Mesendoderm (in vitro differentiated cells): ENCODE data around the gene MRPS14. TPM values are rescaled to one million over a fixed set of nuclear protein-coding genes. Genes with fewer than 3 reads are reported as not detected.

Source experiments
- DNase-seq: peaks from one replicate; pipeline ENCODE4 v3.0.0; 2013
- H2AK5ac ChIP-seq: 2 replicates; pipeline ENCODE4 v1.6.1; 2013; ENCODE audit warnings: low read length, inconsistent platforms
- H2BK120ac ChIP-seq: 2 replicates; pipeline ENCODE4 v1.6.1; 2013; ENCODE audit warnings: low read depth, mild to moderate bottlenecking, low read length, moderate library complexity, mixed read lengths
- H2BK15ac ChIP-seq: replicated peaks from 2 replicates; pipeline ENCODE4 v1.6.1; 2013; ENCODE audit warnings: low read depth, mild to moderate bottlenecking, moderate library complexity
- H2BK5ac ChIP-seq: 2 replicates; pipeline ENCODE4 v1.6.1; 2013; ENCODE audit warnings: low read length, inconsistent platforms
- H3K18ac ChIP-seq: 2 replicates; pipeline ENCODE4 v1.6.1; 2013; ENCODE audit warnings: mild to moderate bottlenecking, low read length, mixed read lengths
- H3K23ac ChIP-seq: one replicate; pipeline ENCODE4 v1.6.1; 2013; ENCODE audit warnings: low read length
- H3K27ac ChIP-seq: 2 replicates; pipeline ENCODE4 v1.5.1; 2013; ENCODE audit warnings: low read depth, mild to moderate bottlenecking, inconsistent platforms, low read length, moderate library complexity
- H3K27me3 ChIP-seq: 2 replicates; pipeline ENCODE4 v1.6.1; 2013; ENCODE audit warnings: low read length, control low read depth, mild to moderate bottlenecking, inconsistent platforms; ENCODE audit not compliant: insufficient read depth, poor library complexity
- H3K36me3 ChIP-seq: 2 replicates; pipeline ENCODE4 v1.6.1; 2013; ENCODE audit warnings: low read length, inconsistent platforms; ENCODE audit not compliant: control insufficient read depth, insufficient read depth
- H3K4ac ChIP-seq: one replicate; pipeline ENCODE4 v1.6.1; 2013; ENCODE audit warnings: low read depth, mild to moderate bottlenecking, low read length, moderate library complexity
- H3K4me1 ChIP-seq: 2 replicates; pipeline ENCODE4 v1.6.1; 2013; ENCODE audit warnings: low read depth, low read length, inconsistent platforms; ENCODE audit not compliant: control insufficient read depth
- H3K4me2 ChIP-seq: 2 replicates; pipeline ENCODE4 v1.6.1; 2013; ENCODE audit warnings: low read length
- H3K4me3 ChIP-seq: 2 replicates; pipeline ENCODE4 v1.5.1; 2013; ENCODE audit warnings: mild to moderate bottlenecking, low read length
- H3K56ac ChIP-seq: one replicate; pipeline ENCODE4 v1.6.1; 2013; ENCODE audit warnings: low read length
- H3K79me1 ChIP-seq: 2 replicates; pipeline ENCODE4 v1.6.1; 2013; ENCODE audit warnings: low read length, inconsistent platforms
- H3K79me2 ChIP-seq: 2 replicates; pipeline ENCODE4 v1.6.1; 2013; ENCODE audit warnings: mild to moderate bottlenecking, low read length; ENCODE audit not compliant: control insufficient read depth, insufficient read depth
- H3K9ac ChIP-seq: 2 replicates; pipeline ENCODE4 v1.6.1; 2013; ENCODE audit warnings: low read length, inconsistent platforms
- H4K5ac ChIP-seq: one replicate; pipeline ENCODE4 v1.6.1; 2013; ENCODE audit warnings: low read length
- H4K8ac ChIP-seq: one replicate; pipeline ENCODE4 v1.6.1; 2013; ENCODE audit warnings: low read depth, mild to moderate bottlenecking, control low read depth, low read length, moderate library complexity
- WGBS: extraction: QIAGEN DNeasy Blood & Tissue Kit; methylation state at CpG from one replicate; pipeline ENCODE4 v1.1.7; 2013; ENCODE audit warnings: low lambda C conversion rate, missing lambda C conversion rate; ENCODE audit not compliant: insufficient coverage; ENCODE audit errors: extremely low coverage; 5-methylcytosine and 5-hydroxymethylcytosine counted together
- polyA plus RNA-seq, 2 experiments: library from polyadenylated mRNA; stranded (reverse); fragments of 200-250 nt; gene quantifications; one replicate each; pipeline ENCODE4 v1.2.3, GENCODE V29; 2013

MRPS14 gene
- polyA plus RNA-seq (2013, experiment 1 of 2): 52.1 TPM
- polyA plus RNA-seq (2013, experiment 2 of 2): 50.0 TPM

GRCh38 chr1:175023043-175023921, at the start of gene MRPS14:
TSS of gene MRPS14 (minus strand) at chr1:175023425. CDS start at chr1:175023408, 17 bp downstream.
- no peak within 1 kb of the TSS for H3K23ac ChIP-seq
- peaks cover 6% of the 10 kb centered on the region for H3K79me1 ChIP-seq
- peak within 1 kb of the TSS; percentile 99 for H4K8ac ChIP-seq
- peak within 1 kb of the TSS; percentile 92 for H3K9ac ChIP-seq
- H3K4ac ChIP-seq: peak within 1 kb of the TSS; percentile 75
- peak within 1 kb of the TSS; percentile 94 for H3K56ac ChIP-seq
- peak within 1 kb of the TSS; percentile 23 for H2BK120ac ChIP-seq
- peak within 1 kb of the TSS; percentile 67 for H3K4me2 ChIP-seq
- no peak within 1 kb of the TSS for H2BK15ac ChIP-seq
- peaks cover 13% of the 10 kb centered on the region for H3K79me2 ChIP-seq
- H3K4me1 ChIP-seq: no peaks in the 10 kb centered on the region
- no peaks in the 10 kb centered on the region for H3K36me3 ChIP-seq
- no peak within 1 kb of the TSS for H2BK5ac ChIP-seq
- no peaks in the 10 kb centered on the region for H3K27me3 ChIP-seq
- no peak within 1 kb of the TSS for H3K27ac ChIP-seq
- H3K18ac ChIP-seq: peak within 1 kb of the TSS; percentile 85
- WGBS: no CpG with 5 or more reads among the region's 42 CpGs
- peak within 1 kb of the TSS; percentile 89 for H4K5ac ChIP-seq
- peak within 1 kb of the TSS; percentile 96 for H3K4me3 ChIP-seq
- peak; percentile 99 for DNase-seq
- no peak within 1 kb of the TSS for H2AK5ac ChIP-seq

- H3K79me2 ChIP-seq: no peaks in the 10 kb centered on the region
- no peak overlapping the region for H3K18ac ChIP-seq
- no peak overlapping the region for H3K27ac ChIP-seq
- H4K5ac ChIP-seq: no peak overlapping the region
- H2BK5ac ChIP-seq: no peak overlapping the region
- no peak overlapping the region for H3K9ac ChIP-seq
- no peak overlapping the region for H3K4ac ChIP-seq
- no peak overlapping the region for H2BK120ac ChIP-seq
- H3K4me2 ChIP-seq: no peak overlapping the region
- no peaks in the 10 kb centered on the region for H3K79me1 ChIP-seq
- H3K36me3 ChIP-seq: no peaks in the 10 kb centered on the region
- H3K56ac ChIP-seq: no peak overlapping the region
- H4K8ac ChIP-seq: no peak overlapping the region
- no CpG with 5 or more reads among the region's 10 CpGs for WGBS
- no peak overlapping the region for H2BK15ac ChIP-seq
- H2AK5ac ChIP-seq: no peak overlapping the region
- H3K4me1 ChIP-seq: peaks cover 3% of the 10 kb centered on the region
- no peak overlapping the region for H3K4me3 ChIP-seq
- H3K23ac ChIP-seq: no peak overlapping the region
- no peaks in the 10 kb centered on the region for H3K27me3 ChIP-seq
- peak; percentile 87 for DNase-seq
Measured at GRCh38 chr1:175072099-175072951, 49.1 kb upstream of the MRPS14 start.

GRCh38 chr1:175071276-175071943, 48.2 kb upstream of the MRPS14 start:
- Histone ChIP-seq H3K9ac (no peak overlapping the region), H2BK5ac (no peak overlapping the region), H3K27ac (no peak overlapping the region), H3K27me3 (no peaks in the 10 kb centered on the region), H4K5ac (no peak overlapping the region), H2BK15ac (no peak overlapping the region), H2AK5ac (no peak overlapping the region), H3K36me3 (no peaks in the 10 kb centered on the region), H2BK120ac (no peak overlapping the region), H3K79me2 (no peaks in the 10 kb centered on the region), H3K23ac (no peak overlapping the region), H3K4me3 (no peak overlapping the region), H3K4me1 (peaks cover 3% of the 10 kb centered on the region), H3K4me2 (no peak overlapping the region), H3K18ac (no peak overlapping the region), H3K56ac (no peak overlapping the region), H3K79me1 (no peaks in the 10 kb centered on the region), H3K4ac (no peak overlapping the region), H4K8ac (no peak overlapping the region)
- WGBS: no CpG with 5 or more reads among the region's 3 CpGs
- DNase-seq: no peak

GRCh38 chr1:175070818-175071217, 47.6 kb upstream of the MRPS14 start:
- H3K4ac ChIP-seq: no peak overlapping the region
- no peaks in the 10 kb centered on the region for H3K79me2 ChIP-seq
- H3K4me1 ChIP-seq: peaks cover 3% of the 10 kb centered on the region
- H4K8ac ChIP-seq: no peak overlapping the region
- H3K27me3 ChIP-seq: no peaks in the 10 kb centered on the region
- no peak overlapping the region for H3K9ac ChIP-seq
- no peak overlapping the region for H2BK15ac ChIP-seq
- no peak overlapping the region for H4K5ac ChIP-seq
- no peak overlapping the region for H3K18ac ChIP-seq
- H3K56ac ChIP-seq: no peak overlapping the region
- no peak overlapping the region for H2BK120ac ChIP-seq
- no peak overlapping the region for H3K4me2 ChIP-seq
- H3K4me3 ChIP-seq: no peak overlapping the region
- H2AK5ac ChIP-seq: no peak overlapping the region
- H3K36me3 ChIP-seq: no peaks in the 10 kb centered on the region
- no peak overlapping the region for H2BK5ac ChIP-seq
- no peaks in the 10 kb centered on the region for H3K79me1 ChIP-seq
- H3K27ac ChIP-seq: no peak overlapping the region
- no peak for DNase-seq
- H3K23ac ChIP-seq: no peak overlapping the region

GRCh38 chr1:175067362-175068106, 44.3 kb upstream of the MRPS14 start, which contains the start of gene TNN:
TSS of gene TNN (plus strand) at chr1:175067833. CDS start at chr1:175077419, 9,586 bp downstream.
- Histone ChIP-seq H3K4me3 (no peak within 1 kb of the TSS), H3K4ac (no peak within 1 kb of the TSS), H3K27ac (no peak within 1 kb of the TSS), H3K4me2 (no peak within 1 kb of the TSS), H3K36me3 (no peaks in the 10 kb centered on the region), H3K79me1 (no peaks in the 10 kb centered on the region), H4K5ac (no peak within 1 kb of the TSS), H2AK5ac (no peak within 1 kb of the TSS), H2BK5ac (no peak within 1 kb of the TSS), H3K9ac (no peak within 1 kb of the TSS), H3K18ac (no peak within 1 kb of the TSS), H3K4me1 (peaks cover 3% of the 10 kb centered on the region), H2BK120ac (no peak within 1 kb of the TSS), H3K27me3 (no peaks in the 10 kb centered on the region), H3K79me2 (no peaks in the 10 kb centered on the region), H3K56ac (peak within 1 kb of the TSS; percentile 31), H3K23ac (no peak within 1 kb of the TSS), H4K8ac (no peak within 1 kb of the TSS), H2BK15ac (no peak within 1 kb of the TSS)
- WGBS: no CpG with 5 or more reads among the region's 9 CpGs
- DNase-seq: peak; percentile 5
